DOHH2 (cell line): ENCODE data around the gene CLMN.

Source experiments
- H3F3A ChIP-seq: fragments of 200-600 bp; sonication (generic), shearing (Covaris generic); 2 replicates; pipeline ENCODE4 v1.6.0; 2016; ENCODE audit warnings: antibody characterized with exemption, mild to moderate bottlenecking; ENCODE audit not compliant: control insufficient read depth, insufficient read depth
- H3K27ac ChIP-seq: fragments of 200-600 bp; sonication (generic); 2 replicates; pipeline ENCODE4 v1.5.1; 2014; ENCODE audit warnings: low read depth, mild to moderate bottlenecking, low read length, moderate library complexity
- H3K27me3 ChIP-seq: fragments of 200-600 bp; sonication (generic); 2 replicates; pipeline ENCODE4 v1.6.1; 2014; ENCODE audit warnings: mild to moderate bottlenecking, low read length, mixed read lengths; ENCODE audit not compliant: control insufficient read depth
- H3K36me3 ChIP-seq: fragments of 200-600 bp; sonication (generic); 2 replicates; pipeline ENCODE4 v1.6.1; 2014; ENCODE audit warnings: mild to moderate bottlenecking, low read length, moderate library complexity, mixed read lengths; ENCODE audit not compliant: control insufficient read depth
- H3K4me1 ChIP-seq: fragments of 200-600 bp; sonication (generic); 2 replicates; pipeline ENCODE4 v1.6.1; 2014; ENCODE audit warnings: mild to moderate bottlenecking, low read length, mixed read lengths; ENCODE audit not compliant: control insufficient read depth
- H3K4me2 ChIP-seq: fragments of 200-600 bp; sonication (generic); 2 replicates; pipeline ENCODE4 v1.6.0; 2014; ENCODE audit warnings: mild to moderate bottlenecking, low read length, moderate library complexity
- H3K4me3 ChIP-seq: fragments of 200-600 bp; sonication (generic); 2 replicates; pipeline ENCODE4 v1.5.1; 2014; ENCODE audit warnings: mild to moderate bottlenecking, low read length, mixed read lengths
- H3K79me2 ChIP-seq: fragments of 200-600 bp; sonication (generic); 2 replicates; pipeline ENCODE4 v1.6.1; 2014; ENCODE audit warnings: mild to moderate bottlenecking, low read length, mixed read lengths; ENCODE audit not compliant: control insufficient read depth
- H3K9me2 ChIP-seq: fragments of 200-600 bp; sonication (generic); replicated peaks from 2 replicates; pipeline ENCODE4 v1.6.1; 2014; ENCODE audit warnings: mild to moderate bottlenecking, low read length, mixed read lengths; ENCODE audit not compliant: control insufficient read depth
- H3K9me3 ChIP-seq: fragments of 200-600 bp; sonication (generic); 2 replicates; pipeline ENCODE4 v1.6.1; 2014; ENCODE audit warnings: antibody characterized with exemption, low read length, mixed read lengths; ENCODE audit not compliant: control insufficient read depth, insufficient read depth
- H4K20me1 ChIP-seq: fragments of 200-600 bp; sonication (generic); 2 replicates; pipeline ENCODE4 v1.6.0; 2014; ENCODE audit warnings: low read depth, mild to moderate bottlenecking, antibody characterized with exemption, low read length, moderate library complexity; ENCODE audit not compliant: control insufficient read depth, insufficient read depth
- CTCF ChIP-seq: fragments of 200-600 bp; sonication (generic); IDR thresholded peaks from one replicate; pipeline ENCODE4 v1.5.1; 2014; ENCODE audit warnings: antibody characterized with exemption, mild to moderate bottlenecking, low read depth, low read length; ENCODE audit not compliant: poor library complexity, severe bottlenecking
- EZH2phosphoT487 ChIP-seq: fragments of 200-600 bp; sonication (generic); IDR thresholded peaks from 2 replicates; pipeline ENCODE4 v1.6.1; 2017; ENCODE audit warnings: borderline replicate concordance, mild to moderate bottlenecking, antibody characterized with exemption, low read length, moderate library complexity, mixed read lengths

The CLMN gene

GRCh38 chr14:95253039-95253630 is 66.6 kb downstream of the CLMN start:
- peaks cover 12% of the 10 kb centered on the region for H3K27me3 ChIP-seq
- no peaks in the 10 kb centered on the region for H3F3A ChIP-seq
- H3K4me1 ChIP-seq: no peaks in the 10 kb centered on the region
- H3K9me3 ChIP-seq: no peaks in the 10 kb centered on the region
- H3K9me2 ChIP-seq: no peaks in the 10 kb centered on the region
- H4K20me1 ChIP-seq: no peaks in the 10 kb centered on the region
- H3K79me2 ChIP-seq: no peaks in the 10 kb centered on the region
- no peak for TF ChIP-seq EZH2phosphoT487
- no peak for TF ChIP-seq CTCF
- no peaks in the 10 kb centered on the region for H3K36me3 ChIP-seq
- H3K4me3 ChIP-seq: no peak overlapping the region
- H3K4me2 ChIP-seq: no peak overlapping the region
- H3K27ac ChIP-seq: no peak overlapping the region

GRCh38 chr14:95252219-95252618 is 67.5 kb downstream of the CLMN start:
- TF ChIP-seq CTCF: no peak
- H3K27me3 ChIP-seq: peaks cover 12% of the 10 kb centered on the region
- no peaks in the 10 kb centered on the region for H3K4me1 ChIP-seq
- H3K79me2 ChIP-seq: no peaks in the 10 kb centered on the region
- no peaks in the 10 kb centered on the region for H3F3A ChIP-seq
- H4K20me1 ChIP-seq: no peaks in the 10 kb centered on the region
- H3K4me2 ChIP-seq: no peak overlapping the region
- H3K36me3 ChIP-seq: no peaks in the 10 kb centered on the region
- H3K27ac ChIP-seq: no peak overlapping the region
- H3K4me3 ChIP-seq: no peak overlapping the region
- no peaks in the 10 kb centered on the region for H3K9me2 ChIP-seq
- no peaks in the 10 kb centered on the region for H3K9me3 ChIP-seq

GRCh38 chr14:95250936-95251335 is 68.8 kb downstream of the CLMN start:
- TF ChIP-seq EZH2phosphoT487 (no peak), CTCF (no peak)
- Histone ChIP-seq H3K4me3 (no peak overlapping the region), H3K27ac (no peak overlapping the region), H3K79me2 (no peaks in the 10 kb centered on the region), H3K27me3 (peaks cover 12% of the 10 kb centered on the region), H3K4me1 (no peaks in the 10 kb centered on the region), H3K9me3 (no peaks in the 10 kb centered on the region), H3K9me2 (no peaks in the 10 kb centered on the region), H3K36me3 (no peaks in the 10 kb centered on the region), H4K20me1 (no peaks in the 10 kb centered on the region), H3F3A (no peaks in the 10 kb centered on the region), H3K4me2 (no peak overlapping the region)
